NCI-H524 (cell line): ENCODE measurements around the gene RAC3.

Experiments
- DNase-seq, 2 experiments: peaks; one replicate each; lab custom pipeline; 2025; lab: John Stamatoyannopoulos, UW

The RAC3 gene

GRCh38 chr17:82031303-82031884 lies at the start of gene RAC3:
Gene RAC3 (plus strand): TSS chr17:82031678. CDS start chr17:82031762, 84 bp downstream.
- peak in 1 of 2 experiments; percentile 49 for DNase-seq

GRCh38 chr17:81983011-81983638 lies 48.4 kb upstream of the RAC3 start:
- no peak for DNase-seq

- no peak for DNase-seq
Observed at GRCh38 chr17:81983639-81984373, 47.7 kb upstream of the RAC3 start.

- DNase-seq: no peak
Observed at GRCh38 chr17:81984773-81985410, 46.6 kb upstream of the RAC3 start.

GRCh38 chr17:81986606-81987005 lies 44.9 kb upstream of the RAC3 start:
- no peak for DNase-seq

- no peak for DNase-seq
Observed at GRCh38 chr17:81987161-81987770, 44.2 kb upstream of the RAC3 start.

- DNase-seq: no peak
Observed at GRCh38 chr17:81990836-81991683, 40.4 kb upstream of the RAC3 start.

- DNase-seq: no peak
Observed at GRCh38 chr17:81991684-81992305, 39.7 kb upstream of the RAC3 start.

- DNase-seq: no peak
Observed at GRCh38 chr17:81992306-81993102, 39.0 kb upstream of the RAC3 start.

- no peak for DNase-seq
Observed at GRCh38 chr17:81993729-81994592, 37.5 kb upstream of the RAC3 start.

- no peak for DNase-seq
Observed at GRCh38 chr17:81994593-81995462, 36.6 kb upstream of the RAC3 start.

GRCh38 chr17:81995463-81996231 lies 35.8 kb upstream of the RAC3 start:
- no peak for DNase-seq

GRCh38 chr17:81996232-81996756 lies 35.2 kb upstream of the RAC3 start:
- no peak for DNase-seq

- no peak for DNase-seq
Observed at GRCh38 chr17:81996757-81997441, 34.6 kb upstream of the RAC3 start.

- DNase-seq: no peak
Observed at GRCh38 chr17:81998212-81998611, 33.3 kb upstream of the RAC3 start.

- peak in 1 of 2 experiments; percentile 36 for DNase-seq
Observed at GRCh38 chr17:81998691-81999438, 32.6 kb upstream of the RAC3 start.
